OCI-LY3 (cell line): Measurements from ENCODE around the gene NCOA1.

Experiments used
- H2AFZ ChIP-seq: fragments of 200-600, 300-600 bp; shearing (Covaris generic); 2 replicates; pipeline ENCODE4 v1.6.0; 2014; ENCODE audit warnings: antibody characterized with exemption, low read depth, low read length
- H3K27ac ChIP-seq: fragments of 200-600, 300-600 bp; sonication (generic); 2 replicates; pipeline ENCODE4 v1.5.1; 2014; ENCODE audit warnings: mild to moderate bottlenecking, low read length, moderate library complexity, mixed read lengths
- H3K27me3 ChIP-seq: fragments of 200-600, 300-600 bp; sonication (generic); 2 replicates; pipeline ENCODE4 v1.6.1; 2014; ENCODE audit warnings: low read depth, low read length, mixed read lengths
- H3K36me3 ChIP-seq: fragments of 200-600, 300-600 bp; sonication (generic); replicated peaks from 2 replicates; pipeline ENCODE3; 2014; ENCODE audit warnings: low read depth, low read length, mixed read lengths
- H3K4me1 ChIP-seq: fragments of 300-600, 200-600 bp; sonication (generic); 2 replicates; pipeline ENCODE4 v1.6.1; 2014; ENCODE audit warnings: low read length, mixed read lengths
- H3K4me2 ChIP-seq: fragments of 200-600, 300-600 bp; sonication (generic); 2 replicates; pipeline ENCODE4 v1.6.1; 2014; ENCODE audit warnings: low read length, mixed read lengths
- H3K4me3 ChIP-seq: fragments of 300-600, 200-600 bp; sonication (generic); 2 replicates; pipeline ENCODE4 v1.5.1; 2014; ENCODE audit warnings: antibody characterized with exemption, mild to moderate bottlenecking, low read length, moderate library complexity
- H3K79me2 ChIP-seq: fragments of 300-600, 200-600 bp; shearing (Covaris generic); 2 replicates; pipeline ENCODE4 v1.6.1; 2014; ENCODE audit warnings: mild to moderate bottlenecking, low read length, mixed read lengths
- H3K9ac ChIP-seq: fragments of 300-600, 200-600 bp; shearing (Covaris generic); 2 replicates; pipeline ENCODE4 v1.6.0; 2014; ENCODE audit warnings: mild to moderate bottlenecking, low read length, moderate library complexity
- H3K9me3 ChIP-seq: fragments of 200-600, 300-600 bp; shearing (Covaris generic); 2 replicates; pipeline ENCODE4 v1.6.1; 2014; ENCODE audit warnings: low read length, mixed read lengths; ENCODE audit not compliant: insufficient read depth
- H4K20me1 ChIP-seq: fragments of 200-600, 300-600 bp; sonication (generic); 2 replicates; pipeline ENCODE4 v1.6.1; 2016; ENCODE audit warnings: low read length, mixed read lengths; ENCODE audit not compliant: insufficient read depth
- CTCF ChIP-seq: fragments of 200-600, 300-600 bp; sonication (generic); IDR thresholded peaks from 2 replicates; pipeline ENCODE4 v1.5.1; 2014; ENCODE audit warnings: antibody characterized with exemption, low read length, low read depth
- EZH2phosphoT487 ChIP-seq: fragments of 200-600 bp; shearing (Covaris generic); IDR thresholded peaks from 2 replicates; pipeline ENCODE4 v1.6.1; 2018; ENCODE audit warnings: antibody characterized with exemption, mixed run types, low read depth

Gene NCOA1

GRCh38 chr2:24816884-24817283 lies 325.8 kb downstream of the NCOA1 start:
- Histone ChIP-seq H3K4me1 (no peaks in the 10 kb centered on the region), H3K36me3 (peaks cover 79% of the 10 kb centered on the region), H3K27ac (no peak overlapping the region), H3K79me2 (peaks cover 38% of the 10 kb centered on the region), H3K4me2 (no peak overlapping the region), H3K27me3 (no peaks in the 10 kb centered on the region), H3K4me3 (no peak overlapping the region), H3K9me3 (no peaks in the 10 kb centered on the region), H3K9ac (no peak overlapping the region), H2AFZ (no peak overlapping the region), H4K20me1 (no peaks in the 10 kb centered on the region; the same call in 1 of the 2 replicates)
- TF ChIP-seq CTCF (no peak), EZH2phosphoT487 (no peak)

GRCh38 chr2:24818721-24819167 lies 327.7 kb downstream of the NCOA1 start:
- Histone ChIP-seq H2AFZ (no peak overlapping the region), H3K4me2 (no peak overlapping the region), H3K36me3 (peaks cover 86% of the 10 kb centered on the region), H3K9me3 (no peaks in the 10 kb centered on the region), H3K9ac (no peak overlapping the region), H3K27me3 (no peaks in the 10 kb centered on the region), H3K4me1 (no peaks in the 10 kb centered on the region), H4K20me1 (no peaks in the 10 kb centered on the region; the same call in 1 of the 2 replicates), H3K27ac (no peak overlapping the region), H3K79me2 (peaks cover 20% of the 10 kb centered on the region), H3K4me3 (no peak overlapping the region)
- TF ChIP-seq EZH2phosphoT487 (no peak), CTCF (no peak)

- Histone ChIP-seq H3K27ac (no peak overlapping the region), H3K9ac (no peak overlapping the region), H2AFZ (no peak overlapping the region), H3K36me3 (peaks cover 85% of the 10 kb centered on the region), H3K79me2 (peaks cover 11% of the 10 kb centered on the region), H4K20me1 (no peaks in the 10 kb centered on the region; the same call in 1 of the 2 replicates), H3K27me3 (no peaks in the 10 kb centered on the region), H3K4me3 (no peak overlapping the region), H3K9me3 (no peaks in the 10 kb centered on the region), H3K4me1 (no peaks in the 10 kb centered on the region), H3K4me2 (no peak overlapping the region)
- TF ChIP-seq EZH2phosphoT487, result no peak
- no peak for TF ChIP-seq CTCF
Observed at GRCh38 chr2:24819442-24820174, 328.6 kb downstream of the NCOA1 start.

GRCh38 chr2:24820175-24820513 lies 329.1 kb downstream of the NCOA1 start:
- Histone ChIP-seq H4K20me1 (no peaks in the 10 kb centered on the region; the same call in 1 of the 2 replicates), H3K79me2 (peaks cover 11% of the 10 kb centered on the region), H3K27ac (no peak overlapping the region), H3K9me3 (no peaks in the 10 kb centered on the region), H3K4me2 (no peak overlapping the region), H2AFZ (no peak overlapping the region), H3K27me3 (no peaks in the 10 kb centered on the region), H3K4me3 (no peak overlapping the region), H3K9ac (no peak overlapping the region), H3K4me1 (peaks cover 4% of the 10 kb centered on the region), H3K36me3 (peaks cover 88% of the 10 kb centered on the region)
- TF ChIP-seq CTCF, result no peak
- no peak for TF ChIP-seq EZH2phosphoT487
